Measurements from ENCODE around the gene ANKRD55. TPM values are rescaled to one million over a fixed set of nuclear protein-coding genes. Genes with fewer than 3 reads are reported as not detected.

ANKRD55 gene
- total RNA-seq (1 to 10 TPM; 1.6 to 9.0 (median 3.0) TPM), polyA plus RNA-seq (1 to 10 TPM in 1 of 3 donors, under 1 TPM in 2; 0.42 to 2.2 (median 0.43) TPM)
- long read RNA-seq, donor 1 = 0 reads
- long read RNA-seq, donor 2, partial matches to known transcripts = 0 of 1 reads
- long read RNA-seq, donor 2, other reads (novel, unspliced or antisense) = 0 of 1 reads

DNA sequence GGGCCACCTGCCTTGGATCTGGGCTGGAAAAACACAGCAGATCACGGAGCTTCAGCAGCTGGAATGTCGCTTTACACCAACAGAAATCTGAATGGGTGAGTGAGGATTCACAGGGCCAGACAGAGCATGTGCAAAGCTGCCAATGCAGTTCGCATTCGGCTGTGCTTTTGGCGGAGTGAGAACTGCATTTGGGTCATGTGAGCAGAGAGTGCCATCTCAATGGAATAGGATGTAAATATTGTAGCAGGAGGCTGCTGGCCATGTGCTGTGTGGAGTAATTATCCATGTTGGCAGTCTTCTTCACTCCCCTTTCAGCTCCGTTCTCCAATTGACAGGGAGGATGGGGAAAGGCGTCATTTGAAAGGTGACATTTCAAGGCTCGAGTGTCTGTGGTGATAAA, at the start of gene ANKRD55:
TSS of gene ANKRD55 (minus strand) at position 101 of the 400 bp plus-strand sequence. CDS start 417 bp downstream, outside the sequence.
- intact Hi-C loops (cut with DNase I; ENCODE audit: low total_unique reads) = no loop called here
- DNase-seq = no peak
- TF ChIP-seq POLR2A (IDR thresholded peaks at IDR 0.05) (no peak), CTCF (IDR thresholded peaks at IDR 0.05 in 8 of 11, conservative IDR thresholded peaks at IDR 0.05 in 3 of 11) (no peak), POLR2AphosphoS5 (IDR thresholded peaks at IDR 0.05) (no peak)
- H3K4me3 ChIP-seq = no peak within 1 kb of the TSS
- no peaks in the 10 kb centered on the region for H3K27me3 ChIP-seq (replicated peaks in 1 of 7)
- H3K27ac ChIP-seq = no peak within 1 kb of the TSS
- no peaks in the 10 kb centered on the region for H3K36me3 ChIP-seq
- WGBS, 5 donors = 85 to 87% (median 86%) methylated on average over 8 of the region's 8 CpGs
- peaks cover 0 to 2% (median 0%) of the 10 kb centered on the region in 8 donors for H3K9me3 ChIP-seq
- H3K4me1 ChIP-seq = no peaks in the 10 kb centered on the region

DNA sequence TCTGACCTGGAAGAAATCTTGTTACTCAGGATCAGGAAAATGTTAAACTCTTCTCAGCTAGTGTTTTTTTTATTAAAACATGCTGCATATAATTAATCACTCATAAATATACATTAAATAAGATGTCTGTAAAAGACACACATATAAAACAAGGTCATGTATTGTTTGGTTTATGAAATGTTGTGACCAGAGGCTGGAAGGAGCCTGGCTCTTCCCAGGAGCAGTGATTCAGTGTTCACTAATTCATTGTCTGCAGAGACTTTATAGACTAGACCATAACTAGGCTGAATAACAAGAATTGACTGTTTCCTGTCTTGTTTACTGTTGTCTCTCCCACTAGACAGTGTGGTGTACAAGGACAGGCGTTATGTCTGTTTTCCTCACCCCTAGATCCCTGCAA, 49.1 kb upstream of the ANKRD55 start:
- intact Hi-C loops (cut with DNase I; ENCODE audit: low total_unique reads) = no loop called here
- 86 to 93% (median 89%) methylated on average over 1 of the region's 1 CpG for WGBS, 5 donors
- Histone ChIP-seq H3K27ac (no peak overlapping the region), H3K36me3 (no peaks in the 10 kb centered on the region), H3K9me3 (peaks cover 0 to 6% (median 0%) of the 10 kb centered on the region in 8 donors), H3K4me1 (peaks cover 0 to 17% (median 5%) of the 10 kb centered on the region in 6 donors), H3K27me3 (replicated peaks in 1 of 7) (no peaks in the 10 kb centered on the region), H3K4me3 (no peak overlapping the region)
- DNase-seq = no peak
- TF ChIP-seq CTCF (IDR thresholded peaks at IDR 0.05 in 8 of 11, conservative IDR thresholded peaks at IDR 0.05 in 3 of 11) (no peak), POLR2AphosphoS5 (IDR thresholded peaks at IDR 0.05) (no peak), POLR2A (IDR thresholded peaks at IDR 0.05) (no peak)

DNA sequence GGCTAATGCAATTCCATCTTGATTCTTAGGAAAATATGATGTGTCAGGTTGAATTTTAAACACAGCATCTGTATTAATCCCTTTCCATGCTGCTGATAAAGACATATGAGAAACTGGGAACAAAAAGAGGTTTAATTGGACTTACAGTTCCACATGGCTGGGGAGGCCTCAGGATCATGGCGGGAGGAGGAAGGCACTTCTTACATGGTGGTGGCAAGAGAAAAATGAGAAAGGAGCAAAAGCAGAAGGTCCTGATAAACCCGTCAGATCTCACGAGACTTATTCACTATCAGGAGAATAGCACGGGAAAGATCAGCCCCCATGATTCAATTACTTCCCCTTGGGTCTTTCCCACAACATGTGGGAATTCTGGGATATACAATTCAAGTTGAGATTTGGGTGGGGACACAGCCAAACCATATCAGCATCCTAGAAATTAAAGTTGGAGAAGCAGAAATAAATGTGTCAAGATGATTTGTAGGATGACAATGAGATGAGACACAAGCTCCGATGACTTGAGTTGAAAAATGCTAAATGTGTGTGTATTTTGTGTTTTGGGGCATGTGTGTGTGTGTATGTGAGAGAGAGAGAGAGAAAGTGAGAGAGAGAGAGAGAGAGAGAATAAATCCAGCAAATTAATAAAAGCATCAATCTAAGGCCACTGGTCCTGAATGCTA, 48.5 kb upstream of the ANKRD55 start:
- Histone ChIP-seq H3K36me3 (no peaks in the 10 kb centered on the region), H3K9me3 (peaks cover 0 to 6% (median 0%) of the 10 kb centered on the region in 8 donors), H3K27ac (no peak overlapping the region), H3K27me3 (replicated peaks in 1 of 7) (no peaks in the 10 kb centered on the region), H3K4me3 (no peak overlapping the region), H3K4me1 (peaks cover 0 to 17% (median 5%) of the 10 kb centered on the region in 6 donors)
- intact Hi-C loops (cut with DNase I; ENCODE audit: low total_unique reads) = no loop called here
- no peak for TF ChIP-seq POLR2AphosphoS5 (IDR thresholded peaks at IDR 0.05)
- no peak for TF ChIP-seq POLR2A (IDR thresholded peaks at IDR 0.05)
- TF ChIP-seq CTCF (IDR thresholded peaks at IDR 0.05 in 8 of 11, conservative IDR thresholded peaks at IDR 0.05 in 3 of 11) = no peak
- no peak for DNase-seq
- WGBS, 5 donors = 80 to 87% (median 84%) methylated on average over 5 of the region's 5 CpGs

GRCh38 chr5:56279979-56280378, 46.8 kb upstream of the ANKRD55 start:
- H3K4me1 ChIP-seq = peaks cover 0 to 17% (median 5%) of the 10 kb centered on the region in 6 donors
- no peak overlapping the region for H3K4me3 ChIP-seq
- peaks cover 0 to 6% (median 0%) of the 10 kb centered on the region in 8 donors for H3K9me3 ChIP-seq
- intact Hi-C loops (cut with DNase I; ENCODE audit: low total_unique reads) = no loop called here
- WGBS, 5 donors = 40 to 77% (median 42%) methylated on average over 2 of the region's 2 CpGs
- TF ChIP-seq POLR2AphosphoS5 (IDR thresholded peaks at IDR 0.05) = no peak
- TF ChIP-seq CTCF (IDR thresholded peaks at IDR 0.05 in 8 of 11, conservative IDR thresholded peaks at IDR 0.05 in 3 of 11) = no peak
- no peak for TF ChIP-seq POLR2A (IDR thresholded peaks at IDR 0.05)
- no peak overlapping the region for H3K27ac ChIP-seq
- no peaks in the 10 kb centered on the region for H3K27me3 ChIP-seq (replicated peaks in 1 of 7)
- no peak for DNase-seq
- no peaks in the 10 kb centered on the region for H3K36me3 ChIP-seq
